Pons (tissue), 1 donor: ENCODE results near the gene WNT7A.
"Not testable (repeated sequence)": the region's sequence is repeated elsewhere in the genome, so short reads cannot be mapped to it uniquely, and the experiment has no call there.

Source experiments
- DNase-seq: peaks from one replicate; pipeline ENCODE4 v3.0.0-alpha.2; 2016; ENCODE audit warnings: low spot score

Gene WNT7A

GRCh38 chr3:13879946-13880810 is at the start of gene WNT7A:
WNT7A (minus strand) TSS chr3:13880071; CDS start chr3:13879816, 255 bp downstream.
- no peak for DNase-seq

GRCh38 chr3:13928741-13929140 is 48.9 kb upstream of the WNT7A start:
- not testable (repeated sequence) for DNase-seq

GRCh38 chr3:13927295-13927694 is 47.4 kb upstream of the WNT7A start:
- no peak for DNase-seq

- no peak for DNase-seq
These were observed 36.5 kb upstream of the WNT7A start for GRCh38 chr3:13916375-13916774.

- DNase-seq, result no peak
These were observed 22.9 kb upstream of the WNT7A start for GRCh38 chr3:13902648-13903238.

- DNase-seq, result no peak
These were observed 22.2 kb upstream of the WNT7A start for GRCh38 chr3:13901935-13902584.

GRCh38 chr3:13898346-13898745 is 18.5 kb upstream of the WNT7A start:
- DNase-seq, result no peak

GRCh38 chr3:13896473-13897154 is 16.7 kb upstream of the WNT7A start:
- peak; percentile 69 for DNase-seq

GRCh38 chr3:13895155-13896105 is 15.6 kb upstream of the WNT7A start:
- DNase-seq, result peak; percentile 74

- no peak for DNase-seq
These were observed 14.9 kb upstream of the WNT7A start for GRCh38 chr3:13894807-13895154.

GRCh38 chr3:13894096-13894806 is 14.4 kb upstream of the WNT7A start:
- no peak for DNase-seq

- DNase-seq, result no peak
These were observed 12.4 kb upstream of the WNT7A start for GRCh38 chr3:13892304-13892703.

GRCh38 chr3:13891492-13892073 is 11.7 kb upstream of the WNT7A start:
- no peak for DNase-seq

- DNase-seq, result no peak
These were observed 11.1 kb upstream of the WNT7A start for GRCh38 chr3:13891017-13891392.

- no peak for DNase-seq
These were observed 10.6 kb upstream of the WNT7A start for GRCh38 chr3:13890377-13891016.

GRCh38 chr3:13888576-13888975 is 8.7 kb upstream of the WNT7A start:
- DNase-seq, result no peak

GRCh38 chr3:13887495-13888300 is 7.8 kb upstream of the WNT7A start:
- no peak for DNase-seq

- DNase-seq, result no peak
These were observed 6.8 kb upstream of the WNT7A start for GRCh38 chr3:13886593-13887129.

- DNase-seq, result no peak
These were observed 5.8 kb upstream of the WNT7A start for GRCh38 chr3:13885704-13886010.
